Heart left ventricle (tissue), 16 donors: ENCODE measurements around the gene VIL1. TPM values are rescaled to one million over a fixed set of nuclear protein-coding genes. Genes with fewer than 3 reads are reported as not detected.

Source experiments
- ATAC-seq, 4 donors: fragments of 200-7000 bp; cut with Tn5 transposase; one replicate each; pipeline ENCODE4 v1.9.1; 2020 to 2022; ENCODE audit warnings: moderate library complexity in 4 of 4, mild to moderate bottlenecking in 3 of 4, moderate number of reproducible peaks in 1 of 4
- DNase-seq, 5 donors: peaks; one replicate each; pipeline ENCODE4 v3.0.0-alpha.2; 2020
- H3K27ac ChIP-seq, 12 donors: fragments of 200-600 bp; sonication (generic) in 4 of 12; one replicate each; pipeline versions ENCODE4 v1.5.0 to v1.8.0; 2016 to 2022; ENCODE audit warnings: mild to moderate bottlenecking in 2 of 12
- H3K27me3 ChIP-seq, 9 donors: fragments of 200-600 bp; sonication (generic) in 2 of 9; one replicate each; pipeline versions ENCODE4 v1.5.1 to v1.8.0; 2016 to 2022; ENCODE audit warnings: mild to moderate bottlenecking in 3 of 9
- H3K36me3 ChIP-seq, 9 donors: fragments of 200-600 bp; sonication (generic) in 2 of 9; one replicate each; pipeline versions ENCODE4 v1.5.0 to v1.8.0; 2018 to 2022; ENCODE audit warnings: mild to moderate bottlenecking in 2 of 9
- H3K4me1 ChIP-seq, 12 donors: fragments of 200-600 bp; sonication (generic) in 4 of 12; one replicate each; pipeline versions ENCODE4 v1.5.0 to v1.8.0; 2016 to 2022; ENCODE audit warnings: mild to moderate bottlenecking in 3 of 12
- H3K4me3 ChIP-seq, 12 donors: fragments of 200-600 bp; sonication (generic) in 4 of 12; one replicate each; pipeline versions ENCODE4 v1.5.0 to v1.8.0; 2017 to 2022; ENCODE audit warnings: mild to moderate bottlenecking in 9 of 12, moderate library complexity in 4 of 12
- H3K9me3 ChIP-seq, 12 donors: fragments of 200-600 bp; sonication (generic) in 4 of 12; one replicate each; pipeline versions ENCODE4 v1.5.0 to v1.8.0; 2016 to 2022; ENCODE audit warnings: mild to moderate bottlenecking in 1 of 12
- POLR2A ChIP-seq, 2 donors: fragments of 450-650 bp; IDR thresholded peaks; one replicate each; pipeline ENCODE4 v1.6.1; 2017; ENCODE audit warnings: antibody characterized with exemption in 2 of 2, mild to moderate bottlenecking in 2 of 2, moderate library complexity in 2 of 2
- WGBS, 4 donors: extraction: QIAGEN DNeasy Blood & Tissue Kit in 2 of 4; methylation state at CpG; one replicate each; pipeline versions ENCODE4 v1.1.5 to v1.1.7; 2013 to 2018; 5-methylcytosine and 5-hydroxymethylcytosine counted together
- intact Hi-C, 10 donors: fragments of 100-400 bp; cut with DNase I; formaldehyde crosslinking; loops; one replicate each; pipeline versions ENCODE4 v1.11.1 to v1.14.2; 2022
- polyA plus RNA-seq, 2 donors: library from polyadenylated mRNA; stranded (reverse); fragments of 200-250 nt; gene quantifications; one replicate each; pipeline ENCODE4 v1.2.3, GENCODE V29; 2013
- total RNA-seq, 9 donors: library from RNA; depleted of rRNA in 2 of 9; stranded (reverse); fragments of >200 nt in 2 of 9; fragmentation: NEBNext Ultra II Directional in 3 of 9; extraction: Animal tissue kit (Norgen Biotek cat#: 25700) in 3 of 9; gene quantifications; one replicate each; pipeline versions ENCODE4 v1.1.0 to v1.2.4, GENCODE V29; 2016 to 2023
- TF ChIP-seq, protein P1 (sequence below), 12 donors: fragments of 200-600 bp; sonication (generic) in 4 of 12; IDR thresholded peaks; one replicate each; pipeline versions ENCODE4 v1.5.0 to v1.8.0; 2018 to 2022; ENCODE audit warnings: antibody characterized with exemption in 12 of 12, mild to moderate bottlenecking in 5 of 12
- donor health status: ischemic (EF 13 %, LVEDD 7.1; RV severe dilation, severe dysfunction).
- donor health status: healthy with polysubstance abuse.
- donor health status: DM: no; HTN: yes; CAD: no.
- donor health status: DM: no; HTN: no; CAD: no.
- donor health status: ischemic (EF 25% LVEDD 6.9; RV normal size, moderate dysfunction).
- donor health status: ischemic (EF 25% LVEDD 5.7; RV mildly dilated, moderate dysfunction).
- donor health status: healthy.
- donor health status: DM: yes; HTN: yes; CAD: no.
- donor health status: ischemic (EF 35%, LVEDD 5.7; RV mildly dilated, moderate dysfunction).
- donor health status: nonischemic (EF 11% LVEDD 7.7; RV severe dilation, severe dysfunction).
- donor health status: DM: yes; HTN: yes; CAD: no.
- donor health status: PGD.
- donor health status: ischemic (EF 29% LVEDD 5.4; RV normal size, mild dysfunction).
- donor health status: nonischemic (EF 23%, LVEDD 6.1; RV moderate dilation, normal function).

Gene VIL1
- total and polyA plus RNA-seq, 11 donors: 0.04 to 0.07 TPM; not detected in 9

DNA sequence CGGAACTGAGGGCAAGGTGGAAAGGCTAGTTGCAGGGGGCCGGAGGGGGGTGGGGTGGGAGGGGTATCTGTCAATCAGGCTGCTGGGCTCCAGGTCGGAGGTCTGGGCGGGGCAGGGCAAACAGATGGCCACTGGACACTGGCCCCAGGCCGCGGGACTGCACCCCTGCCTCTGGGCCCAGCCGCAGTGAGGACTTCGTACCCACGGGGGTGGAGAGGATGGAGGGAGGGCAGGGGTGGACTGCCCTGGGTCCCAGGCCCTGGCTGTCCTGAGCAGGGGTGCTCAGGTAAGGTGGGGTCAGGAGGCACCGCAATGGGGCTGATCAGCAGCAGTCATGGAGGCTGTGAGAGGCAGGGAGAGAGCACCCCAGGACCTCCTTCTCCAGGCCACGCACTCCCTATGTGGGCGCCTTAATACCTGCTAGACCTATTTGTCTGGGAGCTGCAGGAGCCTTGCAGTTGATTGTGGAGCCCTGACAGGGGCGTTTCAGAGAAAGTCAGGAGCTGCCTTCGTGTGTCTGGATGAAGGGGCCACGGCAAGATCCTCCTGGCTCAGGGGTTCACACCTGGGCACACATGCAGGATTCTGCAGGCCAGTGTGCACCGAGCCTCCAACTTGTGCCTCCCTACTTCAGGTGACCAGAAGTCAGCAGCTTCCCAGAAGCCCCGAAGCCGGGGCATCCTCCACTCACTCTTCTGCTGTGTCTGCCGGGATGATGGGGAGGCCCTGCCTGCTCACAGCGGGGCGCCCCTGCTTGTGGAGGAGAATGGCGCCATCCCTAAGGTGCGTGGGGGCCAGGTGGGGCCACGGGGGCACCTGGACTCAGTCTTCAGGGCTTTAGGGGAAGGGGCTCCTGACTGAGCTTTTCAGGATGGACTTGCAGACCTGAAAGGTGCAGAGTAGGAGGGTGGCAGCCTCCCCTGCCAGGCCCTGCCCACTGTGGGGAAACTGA lies 17.7 kb upstream of the VIL1 start:
- H3K27ac ChIP-seq: peak overlapping the region; percentile 99 to 100 (median 100)
- DNase-seq (peak in 3 of 5 donors; percentile 42 to 44 (median 43)), ATAC-seq (no peak)
- peaks cover 3 to 45% (median 40%) of the 10 kb centered on the region in 9 donors for H3K36me3 ChIP-seq
- intact Hi-C loops: loop anchor here in 5 of 10 donors (10.0 kb wide), 2 partner anchors 164 to 254 kb away; partner anchors contain the start of genes BCS1L (in 4 of the 5), ZNF142 (in 4 of the 5), CNOT9 (in 1 of the 5) and USP37 (in 1 of the 5)
- peaks cover 15 to 76% (median 57%) of the 10 kb centered on the region in 12 donors for H3K4me1 ChIP-seq
- WGBS, 4 donors: 26 to 46% (median 32%) methylated on average over 13 to 24 of the region's 24 CpGs
- H3K9me3 ChIP-seq: no peaks in the 10 kb centered on the region
- TF ChIP-seq, protein P1, sequence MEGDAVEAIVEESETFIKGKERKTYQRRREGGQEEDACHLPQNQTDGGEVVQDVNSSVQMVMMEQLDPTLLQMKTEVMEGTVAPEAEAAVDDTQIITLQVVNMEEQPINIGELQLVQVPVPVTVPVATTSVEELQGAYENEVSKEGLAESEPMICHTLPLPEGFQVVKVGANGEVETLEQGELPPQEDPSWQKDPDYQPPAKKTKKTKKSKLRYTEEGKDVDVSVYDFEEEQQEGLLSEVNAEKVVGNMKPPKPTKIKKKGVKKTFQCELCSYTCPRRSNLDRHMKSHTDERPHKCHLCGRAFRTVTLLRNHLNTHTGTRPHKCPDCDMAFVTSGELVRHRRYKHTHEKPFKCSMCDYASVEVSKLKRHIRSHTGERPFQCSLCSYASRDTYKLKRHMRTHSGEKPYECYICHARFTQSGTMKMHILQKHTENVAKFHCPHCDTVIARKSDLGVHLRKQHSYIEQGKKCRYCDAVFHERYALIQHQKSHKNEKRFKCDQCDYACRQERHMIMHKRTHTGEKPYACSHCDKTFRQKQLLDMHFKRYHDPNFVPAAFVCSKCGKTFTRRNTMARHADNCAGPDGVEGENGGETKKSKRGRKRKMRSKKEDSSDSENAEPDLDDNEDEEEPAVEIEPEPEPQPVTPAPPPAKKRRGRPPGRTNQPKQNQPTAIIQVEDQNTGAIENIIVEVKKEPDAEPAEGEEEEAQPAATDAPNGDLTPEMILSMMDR (IDR thresholded peaks at IDR 0.05): no peak
- no peak for TF ChIP-seq POLR2A (IDR thresholded peaks at IDR 0.05)
- peak overlapping the region; percentile 63 to 100 (median 96) for H3K4me3 ChIP-seq
- H3K27me3 ChIP-seq: no peaks in the 10 kb centered on the region

GRCh38 chr2:218401890-218402289 lies 17.0 kb upstream of the VIL1 start:
- H3K27ac ChIP-seq: peak overlapping the region in 11 of 12 donors; percentile 99 to 100 (median 100)
- peaks cover 3 to 45% (median 40%) of the 10 kb centered on the region in 9 donors for H3K36me3 ChIP-seq
- TF ChIP-seq, protein P1 (IDR thresholded peaks at IDR 0.05): no peak
- TF ChIP-seq POLR2A (IDR thresholded peaks at IDR 0.05): no peak
- peak in 2 of 5 donors; percentile 36 to 59 for DNase-seq
- H3K4me3 ChIP-seq: peak overlapping the region in 10 of 12 donors; percentile 63 to 100 (median 98)
- H3K4me1 ChIP-seq: peaks cover 15 to 76% (median 60%) of the 10 kb centered on the region in 12 donors
- no peak for ATAC-seq
- 25 to 71% (median 43%) methylated on average over 4 to 9 of the region's 9 CpGs for WGBS, 4 donors
- H3K27me3 ChIP-seq: no peaks in the 10 kb centered on the region
- H3K9me3 ChIP-seq: no peaks in the 10 kb centered on the region
- intact Hi-C loops: loop anchor here in 5 of 10 donors (10.0 kb wide), 2 partner anchors 163 to 253 kb away; partner anchors contain the start of genes BCS1L (in 4 of the 5), ZNF142 (in 4 of the 5), CNOT9 (in 1 of the 5) and USP37 (in 1 of the 5)

GRCh38 chr2:218402491-218402901 lies 16.4 kb upstream of the VIL1 start:
- Histone ChIP-seq H3K27me3 (no peaks in the 10 kb centered on the region), H3K4me1 (peaks cover 14 to 76% (median 60%) of the 10 kb centered on the region in 12 donors), H3K27ac (peak overlapping the region in 6 of 12 donors; percentile 43 to 100 (median 99)), H3K4me3 (peak overlapping the region in 4 of 12 donors; percentile 4 to 100 (median 56)), H3K36me3 (peaks cover 3 to 45% (median 40%) of the 10 kb centered on the region in 9 donors), H3K9me3 (no peaks in the 10 kb centered on the region)
- ATAC-seq (no peak), DNase-seq (peak in 2 of 5 donors; percentile 28 to 38)
- 59 to 73% (median 71%) methylated on average over 4 to 8 of the region's 8 CpGs for WGBS, 4 donors
- TF ChIP-seq POLR2A (IDR thresholded peaks at IDR 0.05): no peak
- TF ChIP-seq, protein P1 (IDR thresholded peaks at IDR 0.05): no peak
- intact Hi-C loops: loop anchor here in 5 of 10 donors (10.0 kb wide), 2 partner anchors 162 to 252 kb away; partner anchors contain the start of genes BCS1L (in 4 of the 5), ZNF142 (in 4 of the 5), CNOT9 (in 1 of the 5) and USP37 (in 1 of the 5)
